K562 (cell line): ENCODE results near the gene PPP1R13B. TPM values are rescaled to one million over a fixed set of nuclear protein-coding genes. Genes with fewer than 3 reads are reported as not detected.

ENCODE experiments used
- ATAC-seq: fragments of 200-7000 bp; cut with Tn5 transposase; 3 replicates; pipeline ENCODE4 v1.9.1; 2020; ENCODE audit warnings: moderate library complexity
- BruUV-seq: library from RNA; stranded (reverse); fragments of 400-500 nt; replicated peaks from 2 replicates; lab custom pipeline; 2021; lab: Mats Ljungman, UMichigan
- CTCF ChIA-PET: fragments of 300-600 bp; formaldehyde crosslinking; extraction: SDS; loops from one replicate; lab custom pipeline; 2021; ENCODE audit warnings: low intra/inter-chr PET ratio; lab: Yijun Ruan, JAX
- POLR2A ChIA-PET: fragments of 300-600, 350-650 bp; sonication (Branson Sonifier 250); formaldehyde crosslinking; extraction: SDS; loops from one replicate; lab custom pipeline; 2021; ENCODE audit warnings: antibody characterized with exemption, inconsistent platforms; lab: Yijun Ruan, JAX
- DNase-seq, 4 experiments: peaks; one replicate each; pipeline versions ENCODE4 v3.0.0 to v3.0.0-alpha.2; 2011 to 2018; ENCODE audit warnings: low spot score in 3 of 4, mixed read lengths in 3 of 4; ENCODE audit errors: extremely low read depth in 1 of 4
- FAIRE-seq: peaks from 2 replicates; lab custom pipeline; 2011; peaks lifted over from hg19 to GRCh38; lab: Jason Lieb, UNC
- H2AFZ ChIP-seq: 2 replicates; pipeline ENCODE4 v1.6.0; 2011; ENCODE audit warnings: low read depth, low read length, control low read depth, inconsistent platforms
- H3K27ac ChIP-seq: fragments of 200-600 bp; 3 replicates; pipeline ENCODE4 v1.8.0; 2011; ENCODE audit warnings: low read depth, mild to moderate bottlenecking, control low read depth, inconsistent platforms, low read length, moderate library complexity, mixed read lengths; ENCODE audit errors: extremely low read depth
- H3K27me3 ChIP-seq, 2 experiments: fragments of 300-600 bp in 1 of 2; 2 replicates in 1 of 2; 3 replicates in 1 of 2; pipeline versions ENCODE4 v1.6.0 to v1.8.0; 2011; ENCODE audit warnings: inconsistent platforms in 2 of 2, low read length in 2 of 2, mild to moderate bottlenecking in 1 of 2, mixed read lengths in 1 of 2, moderate library complexity in 1 of 2; ENCODE audit not compliant: control insufficient read depth in 2 of 2, insufficient read depth in 2 of 2
- H3K36me3 ChIP-seq: fragments of 300-600 bp; 3 replicates; pipeline ENCODE4 v1.8.0; 2011; ENCODE audit warnings: mild to moderate bottlenecking, low read length, inconsistent platforms; ENCODE audit not compliant: control insufficient read depth, insufficient read depth
- H3K4me1 ChIP-seq, 2 experiments: fragments of 200-600 bp in 1 of 2; replicated peaks in 1 of 2; 2 replicates in 1 of 2; 3 replicates in 1 of 2; pipeline versions ENCODE4 v1.5.1 to v1.8.0; 2011; ENCODE audit warnings: inconsistent platforms in 2 of 2, low read length in 2 of 2, mild to moderate bottlenecking in 1 of 2, mixed read lengths in 1 of 2, moderate library complexity in 1 of 2; ENCODE audit not compliant: control insufficient read depth in 2 of 2, insufficient read depth in 2 of 2
- H3K4me2 ChIP-seq: 2 replicates; pipeline ENCODE4 v1.6.1; 2011; ENCODE audit warnings: low read length, control low read depth, inconsistent platforms, mixed read lengths; ENCODE audit not compliant: insufficient read depth
- H3K4me3 ChIP-seq: fragments of 200-600 bp; sonication (generic), shearing (Covaris generic); 2 replicates; pipeline ENCODE4 v1.5.1; 2016; ENCODE audit warnings: control low read depth, inconsistent platforms
- H3K79me2 ChIP-seq: fragments of 200-600 bp; 3 replicates; pipeline ENCODE4 v1.8.0; 2011; ENCODE audit warnings: low read length, inconsistent platforms; ENCODE audit not compliant: control insufficient read depth, insufficient read depth
- H3K9ac ChIP-seq, 2 experiments: 2 replicates each; pipeline versions ENCODE4 v1.6.0 to v1.6.1; 2011; ENCODE audit warnings: low read depth in 2 of 2, low read length in 2 of 2, control low read depth in 1 of 2, inconsistent platforms in 1 of 2, mild to moderate bottlenecking in 1 of 2, mixed read lengths in 1 of 2; ENCODE audit not compliant: insufficient read depth in 1 of 2
- H3K9me1 ChIP-seq: one replicate; pipeline ENCODE4 v1.6.0; 2011; ENCODE audit warnings: inconsistent platforms, mild to moderate bottlenecking, low read length, moderate library complexity; ENCODE audit not compliant: control insufficient read depth, insufficient read depth
- H3K9me3 ChIP-seq: replicated peaks from 2 replicates; pipeline ENCODE4 v1.5.1; 2011; ENCODE audit warnings: low read depth, low read length, inconsistent platforms; ENCODE audit not compliant: control insufficient read depth, insufficient read depth
- H4K20me1 ChIP-seq: replicated peaks from 2 replicates; pipeline ENCODE4 v1.6.1; 2011; ENCODE audit warnings: low read length, inconsistent platforms, mixed read lengths; ENCODE audit not compliant: control insufficient read depth, insufficient read depth
- WGBS: fragments of 100-300 bp; shearing (Covaris generic); methylation state at CpG from one replicate; pipeline ENCODE4 v1.1.6; 2016; ENCODE audit warnings: low coverage, mixed read lengths; ENCODE audit not compliant: insufficient coverage; ENCODE audit errors: missing lambda C conversion rate; 5-methylcytosine and 5-hydroxymethylcytosine counted together
- in situ Hi-C: fragments of 300-500 bp; cut with MboI; formaldehyde crosslinking; loops from 4 replicates; pipeline ENCODE4 v1.15.0; 2018; ENCODE audit warnings: inconsistent platforms, mixed read lengths
- intact Hi-C: fragments of 100-400 bp; cut with micrococcal nuclease; formaldehyde crosslinking; loops from 2 replicates; pipeline ENCODE4 v1.14.2; 2022
- polyA plus RNA-seq, 8 experiments: library from polyadenylated mRNA; depleted of rRNA in 4 of 8; stranded (reverse) in 5 of 8; unstranded in 3 of 8; fragments of >200 nt; fragmentation: Nextera tagmentation in 2 of 8; fragmentation: Illumina TruSeq in 1 of 8; extraction: Ambion mirVana in 2 of 8; extraction: Trizol in 1 of 8; gene quantifications; 2 replicates each; pipeline versions ENCODE4 v1.2.1 to v1.2.3, GENCODE V29; 2011 to 2014; ENCODE audit warnings: inconsistent platforms in 1 of 8, missing spikeins in 1 of 8
- total RNA-seq, 7 experiments: library from RNA; depleted of rRNA in 6 of 7; stranded (reverse); fragments of >200 nt in 6 of 7; fragmentation: Illumina TruSeq in 2 of 7; extraction: Trizol in 2 of 7; gene quantifications; 2 replicates each; pipeline versions ENCODE4 v1.2.1 to v1.2.3, GENCODE V29; 2011 to 2021; ENCODE audit warnings: low replicate concordance in 1 of 7
- TF ChIP-seq, protein P1 (sequence below): fragments of 450-650 bp; formaldehyde crosslinking; IDR thresholded peaks from 2 replicates; pipeline ENCODE4 v1.4.0; 2020; ENCODE audit warnings: mild to moderate bottlenecking, moderate library complexity

The PPP1R13B gene
- total and polyA plus RNA-seq, 9 of the 15 experiments (the other 6 are each of a cell fraction or from before 2014, with no cell fraction given), result 0.03 to 1.7 (median 0.15) TPM

DNA sequence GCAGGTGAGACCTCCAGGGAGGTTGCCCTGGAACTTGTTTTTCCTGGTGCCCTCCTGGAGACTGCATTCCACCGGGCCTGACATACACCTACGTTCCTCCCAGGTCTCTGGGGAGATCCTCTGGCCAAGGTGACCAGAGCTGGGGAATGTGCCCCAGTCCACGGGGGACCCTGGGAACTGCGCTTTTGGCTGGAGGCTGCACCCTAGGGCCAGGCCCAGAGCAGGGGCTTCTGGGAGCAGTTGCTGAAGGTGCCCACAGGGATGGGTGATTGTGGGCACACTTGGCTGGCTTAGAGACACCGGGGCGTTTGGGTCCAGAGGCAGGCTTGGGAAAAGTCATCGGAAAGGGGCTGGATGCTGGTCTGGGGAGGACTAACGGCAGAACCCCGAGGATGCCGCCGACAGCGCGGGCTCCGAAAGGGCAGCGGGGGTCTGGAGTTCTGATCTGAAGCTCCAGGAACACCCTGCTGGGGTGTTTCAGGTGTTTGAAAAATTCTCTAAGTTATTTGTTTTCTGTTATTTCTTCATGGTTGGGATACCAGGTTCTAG lies 44.4 kb upstream of the PPP1R13B start:
- intact Hi-C loops (no loop called here), in situ Hi-C loops (no loop called here)
- Histone ChIP-seq H3K4me1 (peaks cover 4 to 38% of the 10 kb centered on the region in 2 experiments; a peak in 4 of 5 replicates), H3K4me3 (no peak overlapping the region), H3K9ac (no peak overlapping the region), H3K4me2 (no peak overlapping the region), H3K27ac (no peak overlapping the region), H3K36me3 (no peaks in the 10 kb centered on the region), H3K9me3 (no peaks in the 10 kb centered on the region), H4K20me1 (no peaks in the 10 kb centered on the region; the same call in 1 of the 2 replicates), H3K79me2 (no peaks in the 10 kb centered on the region), H3K9me1 (no peaks in the 10 kb centered on the region), H2AFZ (no peak overlapping the region)
- FAIRE-seq, result no peak
- BruUV-seq, result no TSS peak
- ATAC-seq, result no peak
- POLR2A ChIA-PET, result no interaction called here
- DNase-seq, result no peak
- CTCF ChIA-PET, result no interaction called here
- WGBS, result 31% methylated on average over 12 of the region's 15 CpGs
- TF ChIP-seq, protein P1, sequence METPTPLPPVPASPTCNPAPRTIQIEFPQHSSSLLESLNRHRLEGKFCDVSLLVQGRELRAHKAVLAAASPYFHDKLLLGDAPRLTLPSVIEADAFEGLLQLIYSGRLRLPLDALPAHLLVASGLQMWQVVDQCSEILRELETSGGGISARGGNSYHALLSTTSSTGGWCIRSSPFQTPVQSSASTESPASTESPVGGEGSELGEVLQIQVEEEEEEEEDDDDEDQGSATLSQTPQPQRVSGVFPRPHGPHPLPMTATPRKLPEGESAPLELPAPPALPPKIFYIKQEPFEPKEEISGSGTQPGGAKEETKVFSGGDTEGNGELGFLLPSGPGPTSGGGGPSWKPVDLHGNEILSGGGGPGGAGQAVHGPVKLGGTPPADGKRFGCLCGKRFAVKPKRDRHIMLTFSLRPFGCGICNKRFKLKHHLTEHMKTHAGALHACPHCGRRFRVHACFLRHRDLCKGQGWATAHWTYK (CRISPR knock-in tag), result no peak
- TF ChIP-seq, all 486 proteins: peak for 0
- H3K27me3 ChIP-seq, result peaks cover 5 to 20% of the 10 kb centered on the region in 2 experiments; a peak in 3 of 5 replicates
